HG03159 (cell line): Measurements from ENCODE around the gene ASTN1.
A peak's percentile ranks its signal among the peaks of the same experiment; 100 is the strongest.

Experiments
- ATAC-seq: cut with Tn5 transposase; IDR thresholded peaks from one replicate; pipeline ENCODE4 v1.9.1; 2021; ENCODE audit warnings: mild to moderate bottlenecking, moderate library complexity; ENCODE audit not compliant: unreplicated experiment

Gene ASTN1

DNA sequence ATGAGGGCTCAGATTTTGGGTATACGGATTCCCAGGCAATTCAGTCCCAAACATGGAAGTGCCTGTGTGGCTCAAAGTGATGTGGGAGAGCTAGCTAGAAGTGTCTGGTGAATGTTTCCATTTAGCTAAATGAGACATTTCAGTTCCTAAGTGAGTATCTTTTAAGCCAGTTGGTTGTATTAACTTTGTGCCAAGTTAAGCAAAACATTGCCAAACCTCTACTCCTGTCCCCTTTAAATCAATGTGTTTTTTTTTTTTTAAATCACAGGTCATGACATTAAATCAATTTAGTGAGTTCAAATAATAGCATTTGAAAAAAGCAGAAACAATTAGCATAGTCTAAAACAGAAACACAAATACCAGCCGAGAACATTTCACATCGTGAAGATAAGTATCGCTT lies 230.1 kb downstream of the ASTN1 start:
- no peak for ATAC-seq

DNA sequence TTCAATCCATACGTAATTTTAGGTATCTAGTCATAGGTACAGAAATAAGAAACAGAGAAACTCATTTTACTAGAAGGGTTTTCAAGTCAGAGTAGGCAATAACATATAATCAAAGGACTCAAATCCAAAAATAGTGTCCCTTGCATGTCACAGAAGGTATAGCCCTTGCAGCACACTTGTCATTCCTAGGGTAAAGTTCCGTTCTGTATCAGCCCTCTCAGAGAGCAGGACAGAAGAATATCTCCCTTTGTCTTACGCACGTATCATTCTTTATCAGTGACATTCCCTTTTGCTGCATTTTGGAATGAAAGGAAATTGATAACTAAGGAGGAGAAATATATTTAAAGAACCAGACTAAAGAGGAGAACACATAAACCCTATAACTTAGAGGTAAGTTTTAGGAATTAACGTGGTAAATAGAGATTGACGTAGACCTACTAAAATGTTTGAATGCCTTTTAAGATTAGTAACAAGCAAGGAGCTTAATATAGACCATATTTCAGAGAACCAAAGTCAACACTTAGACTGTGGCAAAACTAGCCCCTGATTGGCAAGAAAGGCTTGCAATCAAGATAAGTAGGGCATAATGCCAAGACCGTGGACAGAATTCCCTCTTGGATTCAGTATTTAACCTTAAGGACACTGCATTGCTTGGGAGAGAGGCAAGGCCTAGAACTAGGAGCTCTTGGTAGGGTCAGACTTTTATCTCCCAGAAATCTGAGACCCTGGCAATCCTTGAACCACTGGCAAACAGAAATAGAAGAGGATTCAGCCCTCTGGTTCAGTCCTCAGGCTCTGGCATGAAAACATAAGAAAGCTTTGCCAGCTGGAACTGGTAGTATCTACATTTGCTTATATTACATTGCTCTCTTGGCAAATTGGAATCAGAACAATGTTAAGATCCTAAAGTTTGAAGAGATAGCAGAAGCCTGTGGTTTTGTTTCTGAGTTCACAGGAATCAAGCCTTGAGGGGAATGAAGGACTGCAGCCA lies 232.1 kb downstream of the ASTN1 start:
- no peak for ATAC-seq

DNA sequence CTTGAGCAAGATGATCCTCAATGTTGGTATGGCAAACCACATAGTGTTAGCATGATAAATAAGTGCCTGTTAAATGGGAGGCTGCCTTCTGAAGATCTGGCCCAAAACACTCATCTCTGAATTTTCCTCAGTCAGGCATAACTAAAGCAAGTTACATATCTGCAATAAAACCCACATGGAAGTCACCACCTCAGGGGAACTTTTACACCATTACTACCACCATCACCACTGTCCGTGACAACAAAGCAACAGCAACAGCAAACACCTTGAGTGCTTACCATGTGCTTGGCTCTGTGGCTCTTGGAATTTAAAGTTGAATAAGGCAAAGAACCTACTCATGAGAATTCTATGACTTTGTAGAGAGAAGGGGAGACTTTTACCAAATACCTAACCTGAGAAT lies 233.0 kb downstream of the ASTN1 start:
- ATAC-seq, result no peak

DNA sequence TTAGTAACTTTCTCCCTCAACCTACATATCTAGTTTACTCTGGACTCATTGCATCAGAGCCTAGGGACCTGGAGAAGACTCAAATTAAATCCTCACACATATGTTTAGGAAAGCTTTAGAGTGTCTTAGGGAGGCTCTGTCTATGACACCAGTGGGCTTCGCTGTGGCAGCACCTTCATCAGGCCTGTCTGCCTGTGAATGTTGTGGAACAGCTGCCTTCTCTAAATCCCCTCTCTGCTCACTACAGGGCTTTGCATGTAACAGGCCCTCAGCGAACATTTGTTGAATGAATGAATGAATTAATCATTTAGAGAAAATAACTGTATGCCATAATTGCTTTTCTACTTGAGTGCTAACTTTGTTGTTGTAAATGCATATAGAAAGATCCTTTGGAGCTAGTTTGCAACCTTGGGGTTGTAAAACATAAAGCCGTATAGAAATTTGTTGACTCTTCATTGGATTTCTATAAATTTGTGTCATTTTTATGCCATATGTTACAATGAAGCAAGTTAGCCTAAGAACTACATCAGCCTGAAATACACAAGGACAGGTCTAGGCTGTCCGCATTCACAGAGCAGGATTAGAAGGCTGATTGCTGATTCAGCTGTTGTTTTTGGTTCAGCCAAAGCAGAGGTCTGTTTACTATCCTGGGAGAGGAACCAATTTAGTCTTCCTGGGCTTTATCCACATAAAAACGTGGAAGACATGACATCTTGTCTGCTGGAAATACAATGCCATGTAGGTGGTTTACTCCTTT lies 238.0 kb downstream of the ASTN1 start:
- no peak for ATAC-seq

DNA sequence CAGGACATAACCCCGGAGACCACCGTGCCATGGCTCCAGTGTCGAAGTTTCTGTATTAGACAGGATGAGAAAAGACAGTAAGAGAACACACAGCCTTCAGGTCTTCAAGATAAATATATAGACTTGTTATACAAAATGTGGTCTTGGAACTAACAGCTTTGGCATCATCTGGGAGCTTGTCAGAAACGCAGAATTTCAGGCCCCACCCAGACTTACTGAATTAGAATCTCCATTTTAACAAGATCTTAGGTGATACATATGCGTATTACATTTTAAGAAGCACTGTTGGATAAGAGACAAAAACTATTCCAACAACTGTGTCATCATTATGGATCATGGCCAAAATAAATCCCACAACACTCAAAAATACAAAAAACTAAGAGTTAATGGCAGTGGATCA lies 239.3 kb downstream of the ASTN1 start:
- ATAC-seq, result no peak

DNA sequence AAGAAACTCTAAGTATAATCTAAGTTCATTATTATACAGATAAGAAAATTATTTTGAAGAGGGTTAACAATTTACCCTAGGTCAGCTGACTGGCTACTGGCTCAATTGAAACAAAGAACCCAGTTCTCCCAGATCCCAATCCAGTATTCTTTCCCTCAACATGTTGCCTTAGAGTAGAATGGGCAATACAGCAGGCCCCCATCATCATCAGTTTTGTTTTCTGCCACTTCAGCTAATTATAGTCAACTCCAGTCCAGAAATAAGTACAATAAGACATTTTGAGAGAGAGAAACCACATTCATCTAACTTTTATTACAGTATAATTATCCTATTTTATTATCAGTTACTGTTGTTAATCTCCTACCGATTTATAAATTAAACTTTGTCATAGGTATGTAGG lies 241.2 kb downstream of the ASTN1 start:
- no peak for ATAC-seq

DNA sequence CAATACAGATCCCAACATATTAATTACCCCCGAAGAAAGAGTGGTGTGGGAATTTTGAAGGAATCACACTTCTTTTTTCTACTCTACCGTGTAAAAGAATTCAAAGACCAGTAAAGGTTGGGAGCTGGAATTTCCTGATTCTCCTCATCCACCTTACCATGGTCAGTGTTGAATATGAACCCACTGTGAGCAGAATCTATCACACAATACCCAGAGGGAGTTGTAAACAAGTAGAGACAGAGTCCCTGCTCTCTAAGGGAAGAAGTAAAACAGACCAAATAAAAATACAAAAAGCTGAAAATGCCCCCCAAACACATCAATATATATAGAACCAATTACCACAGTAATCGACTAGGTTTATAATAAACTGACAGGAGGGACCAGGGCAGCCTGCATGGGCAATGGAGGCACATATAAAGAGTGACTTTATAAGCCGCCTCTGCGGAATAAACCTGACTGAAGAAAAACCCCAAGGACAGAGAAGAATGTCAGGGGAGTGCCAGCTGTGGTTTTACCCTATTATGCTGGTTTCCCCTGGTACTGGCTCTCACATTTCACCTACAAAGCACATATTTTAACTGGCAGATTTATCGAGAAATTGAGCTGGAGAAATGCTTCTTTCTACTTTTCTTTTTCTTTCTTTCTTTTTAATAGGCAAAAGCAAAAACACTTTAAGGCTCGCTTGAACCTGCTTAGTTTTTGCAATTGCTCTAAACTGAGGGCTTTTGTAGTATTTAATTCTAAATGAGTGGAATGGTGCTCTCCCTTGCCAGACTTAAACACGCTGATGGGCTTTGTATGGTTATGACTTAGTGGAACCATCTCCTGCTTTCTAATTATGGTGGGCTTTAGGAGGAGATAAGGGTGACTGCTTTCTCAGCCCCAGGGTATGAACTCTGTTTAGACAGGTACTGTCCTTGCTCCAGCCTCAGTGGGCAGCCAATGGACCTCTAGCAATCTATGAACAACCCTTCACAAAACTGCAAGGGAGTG lies 244.8 kb downstream of the ASTN1 start:
- ATAC-seq, result no peak

DNA sequence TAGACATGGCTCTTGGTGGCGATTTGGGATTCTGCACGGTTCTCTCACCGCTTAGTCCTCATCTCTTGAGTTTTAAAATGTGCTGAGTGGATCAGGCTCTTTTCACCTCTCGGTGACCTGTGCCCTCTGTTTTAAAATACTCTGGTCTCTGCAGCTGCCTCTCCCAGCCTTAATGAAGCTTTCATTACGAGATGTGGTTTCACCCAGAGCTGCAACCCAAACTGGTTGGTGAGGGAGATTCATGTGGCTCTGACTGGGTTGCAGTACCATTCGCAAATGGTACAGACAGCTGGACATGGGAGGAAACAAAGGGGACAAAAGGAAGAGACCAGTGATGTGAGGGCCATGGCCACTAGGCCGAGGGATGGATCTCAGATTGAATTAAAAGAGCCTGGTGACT lies 258.9 kb downstream of the ASTN1 start:
- ATAC-seq, result no peak

DNA sequence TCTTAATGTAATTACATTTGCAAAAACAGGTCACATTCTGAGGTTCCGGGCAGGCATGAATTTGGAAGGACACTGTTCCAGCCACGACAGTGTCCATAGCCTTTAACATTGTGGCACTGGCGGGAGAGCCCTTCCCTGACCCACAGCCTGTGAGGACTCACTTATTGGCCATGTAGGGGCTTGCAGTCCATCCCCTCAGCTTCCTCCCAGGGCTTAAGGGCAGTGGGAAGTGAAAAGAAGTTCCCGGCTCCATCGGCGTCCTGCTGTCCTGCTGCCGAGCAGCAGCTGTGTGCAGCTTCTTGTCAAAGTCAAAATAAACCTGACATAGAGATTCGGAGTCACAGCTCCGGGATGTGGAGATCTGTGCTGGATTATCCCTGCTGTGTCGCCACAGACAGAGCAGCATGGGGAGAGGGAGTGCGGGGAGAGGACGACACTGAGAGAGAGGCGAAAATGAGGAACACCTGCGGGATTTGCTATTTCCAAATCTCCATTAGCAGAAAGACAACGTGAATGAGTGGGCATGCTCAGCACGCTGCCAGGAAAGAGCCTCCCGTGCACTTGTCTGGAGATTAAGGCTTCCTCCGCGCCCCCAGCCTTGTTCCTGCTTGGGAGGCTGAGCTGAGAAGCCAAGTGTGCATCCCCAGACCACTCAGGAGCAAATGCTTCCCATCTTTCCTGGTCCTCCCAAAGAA lies 260.3 kb downstream of the ASTN1 start:
- no peak for ATAC-seq

DNA sequence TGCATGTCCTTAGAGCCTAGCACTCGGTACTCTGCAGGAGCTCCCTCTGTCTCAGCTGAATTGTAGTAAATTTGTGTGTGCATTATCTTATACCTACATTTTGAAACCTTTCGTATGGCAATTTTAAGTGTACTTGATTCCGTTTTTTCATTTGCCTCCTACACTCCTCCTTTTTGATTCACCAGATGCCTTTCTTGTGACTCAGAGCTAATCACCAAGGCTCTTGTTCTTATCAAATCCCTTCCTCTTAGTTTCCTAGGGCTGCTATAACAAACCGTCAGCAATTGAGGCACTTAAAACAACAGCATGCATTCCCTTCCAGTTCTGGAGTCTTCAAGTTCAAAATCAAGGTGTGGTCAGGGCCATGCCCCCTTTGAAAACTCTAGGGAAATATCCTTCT lies 261.0 kb downstream of the ASTN1 start:
- no peak for ATAC-seq

DNA sequence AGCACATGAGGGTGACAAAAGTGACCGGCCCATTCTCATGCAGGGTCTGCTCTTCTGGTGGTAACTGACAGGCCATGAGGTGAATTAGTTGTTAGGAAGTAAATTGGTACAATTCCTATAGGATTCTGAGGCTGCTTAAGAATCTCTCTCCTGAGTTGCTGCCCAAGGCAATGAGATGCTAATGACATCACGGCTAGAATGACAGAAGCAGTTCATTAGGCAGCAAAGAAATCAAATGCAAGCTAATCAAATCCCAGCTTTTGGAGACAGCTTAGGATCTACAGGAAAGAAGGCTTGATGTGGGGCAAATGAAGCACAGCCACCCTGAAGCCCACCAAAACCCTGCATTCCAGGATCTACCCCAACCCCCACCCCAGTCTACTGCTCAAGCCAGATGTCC lies 265.2 kb downstream of the ASTN1 start:
- ATAC-seq, result no peak

DNA sequence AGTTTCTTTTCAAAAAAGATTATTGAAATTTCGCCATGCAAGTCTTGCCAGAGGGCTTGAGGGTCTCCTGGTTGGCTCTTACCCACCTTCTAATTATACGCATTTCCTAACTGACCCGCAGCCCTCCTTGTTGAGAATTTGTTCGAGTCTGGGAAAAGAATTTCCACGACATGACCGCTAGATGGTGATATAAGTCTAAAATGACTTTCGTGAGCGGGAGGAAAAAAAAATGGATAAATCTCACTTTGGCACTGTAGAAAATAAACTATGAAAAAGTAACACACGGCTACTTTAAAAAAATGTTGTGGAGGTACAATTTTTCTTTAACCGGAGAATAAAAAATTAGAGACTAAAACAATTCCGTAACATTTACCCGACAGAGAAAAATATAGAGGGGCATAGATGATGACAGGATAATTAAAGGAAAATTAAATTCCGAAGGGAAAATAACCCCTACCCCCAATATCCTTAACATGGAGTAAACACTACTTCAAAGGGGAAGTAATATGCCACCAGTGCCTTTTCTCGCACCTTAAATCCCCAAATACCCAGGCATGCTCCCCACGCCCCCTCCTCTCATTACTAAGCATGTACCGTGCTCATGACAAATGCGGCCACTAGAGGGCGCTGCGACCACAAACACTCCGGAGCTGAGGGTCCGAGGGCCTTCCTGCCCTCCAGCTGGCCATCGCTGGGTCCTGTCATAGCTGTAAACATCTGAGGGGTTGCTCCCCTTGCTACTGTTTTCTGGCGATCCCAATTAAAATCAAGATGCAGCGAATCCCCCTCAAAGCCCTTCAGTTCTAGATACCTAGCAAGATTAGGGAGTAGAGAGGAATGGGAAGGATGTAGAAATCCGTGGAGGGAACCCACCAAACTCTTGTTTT lies 266.9 kb downstream of the ASTN1 start:
- peak; percentile 78 for ATAC-seq

DNA sequence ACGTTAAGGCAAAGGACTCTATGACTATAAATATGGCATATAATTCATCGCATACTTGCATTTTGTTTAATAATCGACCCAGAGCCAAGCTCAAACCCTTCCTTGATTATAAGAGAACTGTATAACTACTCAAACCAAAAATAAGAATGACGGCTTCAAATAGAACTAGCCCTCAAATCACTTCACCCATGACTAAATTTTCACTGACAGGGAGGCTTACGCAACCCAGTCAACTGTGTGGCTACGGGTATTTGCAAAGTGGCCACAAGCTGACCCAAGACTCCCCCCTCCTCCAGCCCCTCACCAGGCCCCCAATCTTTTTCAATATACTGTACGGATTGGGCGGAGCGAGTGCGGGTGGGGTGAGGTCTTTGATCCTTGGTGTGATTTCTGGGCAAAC lies 268.3 kb downstream of the ASTN1 start:
- no peak for ATAC-seq

DNA sequence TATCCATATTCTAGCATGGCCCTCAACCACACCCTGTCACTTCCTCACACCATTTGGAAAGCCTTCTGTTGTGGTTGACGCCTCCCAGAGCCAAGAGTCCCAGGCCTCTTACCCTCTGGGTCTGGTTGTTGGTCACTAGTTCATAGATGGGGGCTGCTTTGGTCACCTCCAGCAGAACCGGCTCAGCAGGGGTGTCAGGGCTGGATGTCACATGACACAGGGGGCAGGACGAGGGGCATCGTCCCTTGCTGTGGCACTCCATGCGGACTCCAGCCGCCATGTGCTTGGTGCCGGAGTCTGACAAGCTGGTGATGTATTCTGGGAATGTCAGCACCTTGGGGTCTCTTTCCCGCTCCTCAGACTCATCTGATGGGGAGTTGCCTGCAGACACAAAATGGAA lies 270.1 kb downstream of the ASTN1 start:
- no peak for ATAC-seq

DNA sequence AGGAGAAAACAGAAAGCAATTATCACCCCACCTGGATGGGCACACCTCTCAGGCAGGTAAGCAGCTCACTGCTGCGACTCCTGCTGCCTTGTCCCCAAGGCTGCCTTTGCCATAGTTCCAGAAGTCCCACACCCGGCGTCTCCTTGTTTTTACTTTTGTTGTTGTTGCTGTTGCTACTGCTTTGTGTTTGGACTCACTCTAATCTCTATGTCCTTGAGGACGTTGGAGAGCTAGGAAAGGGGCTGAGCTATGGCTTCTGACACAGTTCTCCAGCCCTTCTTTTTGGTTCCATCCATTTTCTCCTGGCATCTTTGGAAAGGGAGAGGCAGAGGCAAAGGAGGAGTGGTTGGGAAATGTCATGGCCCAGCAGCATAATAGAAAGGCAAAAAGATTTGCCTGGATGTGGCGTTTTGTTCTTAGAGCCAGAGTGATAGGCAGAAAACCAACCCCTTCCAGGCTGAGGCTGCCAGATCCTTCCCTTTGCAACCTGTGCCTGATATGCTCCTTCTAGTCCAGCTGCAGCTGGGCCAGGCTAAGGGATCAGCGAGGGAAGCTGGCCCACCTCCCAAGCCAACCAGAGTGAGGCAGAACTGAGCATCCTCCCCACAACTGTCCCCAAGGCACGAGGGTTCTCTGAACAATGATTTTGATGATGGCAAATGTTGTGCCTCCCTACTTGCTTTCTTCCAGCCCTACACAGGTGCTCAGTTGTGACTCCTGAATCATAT lies 270.7 kb downstream of the ASTN1 start:
- no peak for ATAC-seq

DNA sequence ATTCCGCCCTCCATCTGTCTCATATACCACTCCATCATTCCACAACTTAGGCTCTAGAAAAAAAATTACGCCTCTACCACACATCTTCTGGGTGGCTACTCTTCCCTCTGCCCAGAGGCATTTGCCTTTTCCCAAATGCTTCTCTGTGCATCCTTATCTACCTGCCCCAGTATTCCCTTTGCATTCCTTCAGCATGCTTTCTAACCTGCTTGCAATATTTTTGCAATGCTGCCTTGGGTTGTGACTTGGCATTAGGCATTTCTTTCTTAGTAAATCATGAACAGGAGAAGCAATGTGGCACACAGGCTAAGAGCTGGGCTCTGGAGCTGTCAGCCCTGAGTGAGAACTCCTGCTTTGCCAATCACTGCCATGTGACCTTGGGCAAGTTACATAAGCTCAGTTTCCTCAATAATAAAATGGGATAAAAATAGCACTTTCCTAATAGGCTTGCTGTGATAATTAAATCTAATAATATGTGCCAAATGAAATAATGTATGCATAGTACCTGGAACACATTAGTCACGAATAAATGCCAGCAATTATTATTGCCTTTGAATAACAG lies 276.0 kb downstream of the ASTN1 start:
- no peak for ATAC-seq

DNA sequence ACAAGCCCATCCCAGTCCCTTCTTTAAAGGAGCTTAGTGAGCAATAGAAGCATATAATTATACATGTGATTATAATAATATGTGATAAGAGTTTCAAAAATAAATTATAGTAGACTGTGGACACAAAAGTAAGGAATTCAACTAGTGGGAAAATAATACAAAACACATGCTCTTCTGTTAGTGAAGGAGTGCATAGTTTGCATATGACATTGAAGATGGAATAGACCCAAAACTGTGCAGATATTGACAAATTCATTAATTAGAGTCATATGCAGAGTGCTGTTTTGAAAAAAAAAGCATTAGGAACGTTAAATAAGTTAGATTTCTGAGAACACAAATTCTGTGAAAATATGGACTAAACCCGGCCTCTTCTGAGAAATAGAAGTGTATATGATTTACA lies 278.8 kb downstream of the ASTN1 start:
- ATAC-seq, result no peak

DNA sequence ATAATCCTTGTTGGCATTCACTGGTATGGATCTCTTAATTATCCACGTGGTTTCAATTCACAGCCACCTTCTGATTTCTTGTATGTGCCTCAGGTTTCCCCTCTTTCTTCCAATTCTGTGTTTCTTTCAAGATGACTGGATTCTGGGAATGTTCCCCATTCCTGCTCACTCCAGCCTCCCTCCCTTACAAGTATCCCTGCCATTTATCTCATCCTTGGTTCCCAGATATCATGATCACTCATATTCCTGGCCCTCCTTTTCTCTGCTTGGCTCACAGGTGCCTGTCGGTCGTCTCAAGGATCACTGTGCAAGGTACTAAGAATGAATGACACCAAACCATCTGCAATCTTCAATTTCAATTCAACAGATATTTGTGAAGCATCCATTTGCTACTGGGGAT lies 279.2 kb downstream of the ASTN1 start:
- no peak for ATAC-seq
